ENCODE measurements around the gene MDGA2. TPM values are rescaled to one million over a fixed set of nuclear protein-coding genes. Genes with fewer than 3 reads are reported as not detected.

MDGA2 gene
- total RNA-seq, 1 experiment from 2014 or later: not detected

GRCh38 chr14:47353186-47353585, 322.2 kb downstream of the MDGA2 start:
- Histone ChIP-seq H3K27ac (ENCODE audit: low read depth, low read length) (no peak overlapping the region), H2AFZ (ENCODE audit: low read depth, low read length, poor library complexity, severe bottlenecking) (no peak overlapping the region), H3K9ac (ENCODE audit: low read length) (no peak overlapping the region), H3K4me1 (ENCODE audit: control insufficient read depth in 1 of 2, insufficient read depth in 2 of 2, low read length in 2 of 2) (no peaks in the 10 kb centered on the region), H3K36me3 (ENCODE audit: control insufficient read depth in 1 of 2, insufficient read depth in 2 of 2, low read length in 2 of 2) (no peaks in the 10 kb centered on the region), H3K9me2 (ENCODE audit: insufficient read depth) (no peaks in the 10 kb centered on the region), H3K4me3 (replicated peaks in 1 of 2; ENCODE audit: low read depth in 1 of 2, low read length in 2 of 2) (no peak overlapping the region), H3K79me2 (ENCODE audit: insufficient read depth, low read length) (no peaks in the 10 kb centered on the region), H3K27me3 (ENCODE audit: insufficient read depth, low read length) (no peaks in the 10 kb centered on the region), H3K9me3 (ENCODE audit: control insufficient read depth in 1 of 2, insufficient read depth in 1 of 2, low read depth in 1 of 2, low read length in 2 of 2) (peaks cover 0 to 2% of the 10 kb centered on the region in 2 experiments; a peak in 1 of 4 replicates), H4K20me1 (ENCODE audit: insufficient read depth) (no peaks in the 10 kb centered on the region), H3K4me2 (ENCODE audit: low read length) (no peak overlapping the region)
- intact Hi-C loops (cut with micrococcal nuclease): no loop called here
- ATAC-seq: no peak
- no TSS peak for BruUV-seq (replicated peaks)
- RAD21 ChIA-PET (ENCODE audit: low non-redundant PET in 1 of 2, low total read pairs in 2 of 2, uncharacterized antibody in 2 of 2, unreplicated experiment in 2 of 2): no interaction called here
- no peak for DNase-seq (ENCODE audit: low read depth, low spot score)
- POLR2A ChIA-PET: no interaction called here
- CTCF ChIA-PET: no interaction called here
- TF ChIP-seq TCF7L2 (IDR thresholded peaks at IDR 0.05; ENCODE audit: borderline replicate concordance, extremely low read depth, insufficient read depth, insufficient read length): no peak
- no peak for TF ChIP-seq FOSL1 (IDR thresholded peaks at IDR 0.05; ENCODE audit: low read depth)
- TF ChIP-seq POLR2A (IDR thresholded peaks at IDR 0.05; ENCODE audit: borderline replicate concordance, extremely low read depth, insufficient read depth, insufficient read length): no peak
- no peak for TF ChIP-seq MAX (IDR thresholded peaks at IDR 0.05)
- TF ChIP-seq SIN3A (IDR thresholded peaks at IDR 0.05; ENCODE audit: low read depth): no peak
- no peak for TF ChIP-seq CEBPB (IDR thresholded peaks at IDR 0.05; ENCODE audit: low read depth)
- no peak for TF ChIP-seq YY1 (IDR thresholded peaks at IDR 0.05; ENCODE audit: extremely low read depth, insufficient replicate concordance, low read depth, low read length)
- TF ChIP-seq EZH2 (IDR thresholded peaks at IDR 0.05): no peak
- TF ChIP-seq EZH2phosphoT487 (IDR thresholded peaks at IDR 0.05; ENCODE audit: borderline replicate concordance): no peak
- TF ChIP-seq ZNF274 (IDR thresholded peaks at IDR 0.05; ENCODE audit: low read depth, low read length): no peak
- TF ChIP-seq RAD21 (IDR thresholded peaks at IDR 0.05; ENCODE audit: low read depth): no peak
- TF ChIP-seq EGR1 (IDR thresholded peaks at IDR 0.05; ENCODE audit: low read depth): no peak
- no peak for TF ChIP-seq ZBTB33 (IDR thresholded peaks at IDR 0.05; ENCODE audit: extremely low read depth, insufficient replicate concordance, low read length)
- no peak for TF ChIP-seq JUND (IDR thresholded peaks at IDR 0.05)
- TF ChIP-seq POLR2AphosphoS5 (IDR thresholded peaks at IDR 0.05; ENCODE audit: low read depth, low read length): no peak
- TF ChIP-seq REST (IDR thresholded peaks at IDR 0.05; ENCODE audit: low read depth): no peak
- no peak for TF ChIP-seq ZFX (IDR thresholded peaks at IDR 0.05)
- TF ChIP-seq SP1 (IDR thresholded peaks at IDR 0.05; ENCODE audit: low read depth): no peak
- no peak for TF ChIP-seq SRF (IDR thresholded peaks at IDR 0.05; ENCODE audit: low read depth)
